H9 (cell line): ENCODE measurements around the gene BSPRY. TPM values are rescaled to one million over a fixed set of nuclear protein-coding genes. Genes with fewer than 3 reads are reported as not detected.

Experiments used
- DNase-seq: peaks from one replicate; pipeline ENCODE4 v3.0.0-alpha.2; 2017
- H2AFZ ChIP-seq: one replicate; pipeline ENCODE4 v1.6.1; 2013; ENCODE audit warnings: mild to moderate bottlenecking, low read length, control low read depth, moderate library complexity
- H2AK5ac ChIP-seq: 2 replicates; pipeline ENCODE4 v1.6.1; 2013; ENCODE audit warnings: low read length, control low read depth, mixed read lengths; ENCODE audit not compliant: insufficient read length
- H2BK120ac ChIP-seq: one replicate; pipeline ENCODE4 v1.6.1; 2013; ENCODE audit warnings: low read depth, mild to moderate bottlenecking, low read length, control low read depth, inconsistent platforms; ENCODE audit not compliant: poor library complexity, severe bottlenecking
- H2BK12ac ChIP-seq: 2 replicates; pipeline ENCODE4 v1.6.1; 2013; ENCODE audit warnings: low read length, control low read depth, mixed read lengths, low read depth; ENCODE audit not compliant: insufficient read length
- H2BK15ac ChIP-seq: 2 replicates; pipeline ENCODE4 v1.6.1; 2013; ENCODE audit warnings: low read depth, low read length, control low read depth
- H2BK20ac ChIP-seq: one replicate; pipeline ENCODE4 v1.6.1; 2013; ENCODE audit warnings: low read depth, mild to moderate bottlenecking, low read length, control low read depth, inconsistent platforms; ENCODE audit not compliant: poor library complexity, severe bottlenecking
- H2BK5ac ChIP-seq: 2 replicates; pipeline ENCODE4 v1.6.1; 2013; ENCODE audit warnings: low read length, control low read depth, mixed read lengths; ENCODE audit not compliant: insufficient read length
- H3K14ac ChIP-seq: 2 replicates; pipeline ENCODE4 v1.6.1; 2013; ENCODE audit warnings: low read length, control low read depth; ENCODE audit not compliant: insufficient read depth
- H3K18ac ChIP-seq: 2 replicates; pipeline ENCODE4 v1.6.1; 2013; ENCODE audit warnings: low read depth, mild to moderate bottlenecking, mixed read lengths, low read length, control low read depth; ENCODE audit not compliant: insufficient read length
- H3K23ac ChIP-seq: 2 replicates; pipeline ENCODE4 v1.6.1; 2013; ENCODE audit warnings: low read length, control low read depth, mixed read lengths, low read depth; ENCODE audit not compliant: insufficient read length
- H3K23me2 ChIP-seq: 2 replicates; pipeline ENCODE4 v1.6.1; 2013; ENCODE audit warnings: low read depth, mild to moderate bottlenecking, mixed read lengths, low read length, control low read depth; ENCODE audit not compliant: insufficient read length, poor library complexity, severe bottlenecking
- H3K27ac ChIP-seq: 2 replicates; pipeline ENCODE4 v1.5.1; 2013; ENCODE audit warnings: low read length, control low read depth, mixed read lengths, low read depth; ENCODE audit not compliant: insufficient read length
- H3K27me3 ChIP-seq: 2 replicates; pipeline ENCODE4 v1.6.1; 2013; ENCODE audit warnings: low read length, control low read depth, inconsistent platforms; ENCODE audit not compliant: insufficient read depth
- H3K4ac ChIP-seq: 2 replicates; pipeline ENCODE4 v1.6.1; 2013; ENCODE audit warnings: low read depth, mild to moderate bottlenecking, control low read depth, inconsistent platforms, low read length, moderate library complexity
- H3K4me1 ChIP-seq: 2 replicates; pipeline ENCODE4 v1.6.1; 2013; ENCODE audit warnings: low read length, control low read depth, inconsistent platforms; ENCODE audit not compliant: insufficient read depth
- H3K4me2 ChIP-seq: 2 replicates; pipeline ENCODE4 v1.6.1; 2013; ENCODE audit warnings: low read length, control low read depth, mixed read lengths; ENCODE audit not compliant: insufficient read length, insufficient read depth
- H3K56ac ChIP-seq: 2 replicates; pipeline ENCODE4 v1.6.1; 2013; ENCODE audit warnings: low read depth, mild to moderate bottlenecking, mixed read lengths, low read length, control low read depth; ENCODE audit not compliant: insufficient read length
- H3K79me1 ChIP-seq: 2 replicates; pipeline ENCODE4 v1.6.1; 2013; ENCODE audit warnings: low read depth, mild to moderate bottlenecking, moderate library complexity, low read length, control low read depth, inconsistent platforms; ENCODE audit not compliant: insufficient read depth, poor library complexity, severe bottlenecking
- H3K79me2 ChIP-seq: 2 replicates; pipeline ENCODE4 v1.6.1; 2013; ENCODE audit warnings: low read length, control low read depth, inconsistent platforms; ENCODE audit not compliant: insufficient read depth
- H3K9ac ChIP-seq: 2 replicates; pipeline ENCODE4 v1.6.1; 2013; ENCODE audit warnings: low read length, control low read depth, mixed read lengths; ENCODE audit not compliant: insufficient read length; ENCODE audit errors: extremely low read depth
- H3K9me3 ChIP-seq: one replicate; pipeline ENCODE4 v1.6.1; 2013; ENCODE audit warnings: low read depth, low read length, inconsistent platforms; ENCODE audit not compliant: control insufficient read depth
- H3T11ph ChIP-seq: one replicate; pipeline ENCODE4 v1.6.1; 2013; ENCODE audit warnings: mild to moderate bottlenecking, low read length, control low read depth, inconsistent platforms
- H4K20me1 ChIP-seq: one replicate; pipeline ENCODE4 v1.6.1; 2013; ENCODE audit not compliant: control insufficient read depth, insufficient read length, insufficient read depth
- H4K5ac ChIP-seq: 2 replicates; pipeline ENCODE4 v1.6.1; 2013; ENCODE audit warnings: low read depth, mild to moderate bottlenecking, mixed read lengths, low read length, control low read depth; ENCODE audit not compliant: insufficient read length
- H4K8ac ChIP-seq: replicated peaks from 2 replicates; pipeline ENCODE4 v1.6.1; 2013; ENCODE audit warnings: low read length, control low read depth, mixed read lengths, low read depth; ENCODE audit not compliant: insufficient read length
- H4K91ac ChIP-seq: 2 replicates; pipeline ENCODE4 v1.6.1; 2013; ENCODE audit warnings: low read depth, mild to moderate bottlenecking, moderate library complexity, mixed read lengths, low read length, control low read depth; ENCODE audit not compliant: insufficient read length
- H3K27ac Mint-ChIP-seq, 3 experiments: 2 replicates in 2 of 3; 3 replicates in 1 of 3; pipeline ENCODE4 v1.8.0; 2020 to 2021; ENCODE audit warnings: mixed read lengths in 3 of 3, mild to moderate bottlenecking in 1 of 3, moderate library complexity in 1 of 3
- H3K27me3 Mint-ChIP-seq: 2 replicates; pipeline ENCODE4 v1.8.0; 2021; ENCODE audit warnings: low read depth, mild to moderate bottlenecking, moderate library complexity, mixed read lengths
- H3K36me3 Mint-ChIP-seq, 3 experiments: 2 replicates in 2 of 3; 3 replicates in 1 of 3; pipeline ENCODE4 v1.8.0; 2020 to 2021; ENCODE audit warnings: low read depth in 3 of 3, mixed read lengths in 3 of 3; ENCODE audit not compliant: insufficient read depth in 1 of 3
- H3K4me1 Mint-ChIP-seq, 2 experiments: 2 replicates each; pipeline ENCODE4 v1.8.0; 2020; ENCODE audit warnings: mixed read lengths in 2 of 2
- H3K4me3 Mint-ChIP-seq, 2 experiments: 2 replicates in 1 of 2; 3 replicates in 1 of 2; pipeline ENCODE4 v1.8.0; 2020 to 2021; ENCODE audit warnings: mild to moderate bottlenecking in 2 of 2, mixed read lengths in 2 of 2, moderate library complexity in 1 of 2
- H3K9me3 Mint-ChIP-seq, 2 experiments: 2 replicates in 1 of 2; 3 replicates in 1 of 2; pipeline ENCODE4 v1.8.0; 2020; ENCODE audit warnings: mild to moderate bottlenecking in 2 of 2, mixed read lengths in 2 of 2, moderate library complexity in 1 of 2
- CTCF ChIP-seq: fragments of 200-600 bp; sonication (generic); conservative IDR thresholded peaks from 3 replicates; pipeline ENCODE4 v1.8.0; 2021; ENCODE audit warnings: antibody characterized with exemption, mild to moderate bottlenecking
- WGBS: extraction: QIAGEN DNeasy Blood & Tissue Kit; methylation state at CpG from one replicate; pipeline ENCODE4 v1.1.7; 2013; ENCODE audit warnings: missing lambda C conversion rate, low lambda C conversion rate, mixed read lengths; ENCODE audit not compliant: insufficient read length; ENCODE audit errors: extremely low coverage; 5-methylcytosine and 5-hydroxymethylcytosine counted together
- total RNA-seq: library from RNA; stranded (reverse); gene quantifications from 2 replicates; pipeline ENCODE4 v1.2.1, GENCODE V29; 2021

The BSPRY gene
- total RNA-seq, 1 experiment from 2014 or later = 4.5 TPM

GRCh38 chr9:113299800-113300292, 49.5 kb upstream of the BSPRY start:
- H3K79me2 ChIP-seq = no peaks in the 10 kb centered on the region
- no peak overlapping the region for H3K27ac ChIP-seq
- Mint-ChIP-seq H3K4me1 (peaks cover 13 to 16% of the 10 kb centered on the region in 2 experiments), H3K9me3 (no peaks in the 10 kb centered on the region), H3K27ac (no peak overlapping the region), H3K27me3 (no peaks in the 10 kb centered on the region; the same call in none of the 2 replicates), H3K36me3 (no peaks in the 10 kb centered on the region), H3K4me3 (no peak overlapping the region)
- H3K9me3 ChIP-seq = no peaks in the 10 kb centered on the region
- no peaks in the 10 kb centered on the region for H3K4me1 ChIP-seq
- no peaks in the 10 kb centered on the region for H3K27me3 ChIP-seq
- no peak overlapping the region for H2AK5ac ChIP-seq
- no peak overlapping the region for H2BK5ac ChIP-seq
- no peak for DNase-seq
- H3K9ac ChIP-seq = no peak overlapping the region
- H3K4ac ChIP-seq = no peak overlapping the region
- H3K79me1 ChIP-seq = no peaks in the 10 kb centered on the region
- H2BK120ac ChIP-seq = no peak overlapping the region
- H4K8ac ChIP-seq = no peak overlapping the region
- no CpG with 5 or more reads among the region's 8 CpGs for WGBS
- H3T11ph ChIP-seq = no peak overlapping the region
- no peak overlapping the region for H2BK12ac ChIP-seq
- no peak overlapping the region for H3K23ac ChIP-seq
- H3K4me2 ChIP-seq = no peak overlapping the region
- TF ChIP-seq CTCF = no peak
- no peak overlapping the region for H3K56ac ChIP-seq
- H4K5ac ChIP-seq = no peak overlapping the region
- H4K91ac ChIP-seq = no peak overlapping the region
- H4K20me1 ChIP-seq = no peaks in the 10 kb centered on the region
- H3K18ac ChIP-seq = no peak overlapping the region
- no peak overlapping the region for H2AFZ ChIP-seq
- H2BK15ac ChIP-seq = no peak overlapping the region
- no peak overlapping the region for H2BK20ac ChIP-seq
- no peak overlapping the region for H3K14ac ChIP-seq
- H3K23me2 ChIP-seq = no peaks in the 10 kb centered on the region
